ENCODE data around the gene BNIP3.

GRCh38 chr10:131938681-131939080 lies 43.0 kb downstream of the BNIP3 start:
- TF ChIP-seq POLR2AphosphoS5 (IDR thresholded peaks at IDR 0.05) (no peak), CTCF (IDR thresholded peaks at IDR 0.05) (no peak)

Measured in suprapubic skin (tissue), 3 donors.